ENCODE measurements around the gene LMOD1.
A peak's percentile ranks its signal among the peaks of the same experiment; 100 is the strongest.
"Not testable (repeated sequence)": the region's sequence is repeated elsewhere in the genome, so short reads cannot be mapped to it uniquely, and the experiment has no call there.

Gene LMOD1

GRCh38 chr1:201946224-201946908 is at the start of gene LMOD1:
TSS of gene LMOD1 (minus strand) at chr1:201946548. CDS start at chr1:201946340, 208 bp downstream.
- DNase-seq = peak; percentile 84

- no peak for DNase-seq
Observed at GRCh38 chr1:201990427-201990826, 44.1 kb upstream of the LMOD1 start.

- no peak for DNase-seq
Observed at GRCh38 chr1:201989354-201990128, 43.2 kb upstream of the LMOD1 start.

DNA sequence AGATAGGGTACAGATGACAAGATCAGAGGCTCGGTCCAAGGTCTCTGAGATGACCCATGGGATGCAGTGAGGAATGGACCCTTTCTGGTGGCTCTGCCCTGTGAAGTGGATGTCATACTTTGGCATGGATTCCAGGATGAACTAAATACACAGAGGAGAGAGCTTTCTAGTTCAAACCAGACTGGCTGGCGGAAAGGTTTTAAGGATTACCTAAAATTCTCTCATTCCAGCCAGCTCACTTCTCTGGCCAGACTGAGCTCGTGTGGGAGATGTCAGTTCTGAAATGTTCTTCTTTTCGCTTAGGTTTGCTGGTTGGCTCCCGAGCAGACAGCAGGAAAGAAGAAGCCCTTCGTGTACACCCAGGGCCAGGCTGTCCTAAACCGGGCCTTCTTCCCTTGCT is 42.3 kb upstream of the LMOD1 start:
- no peak for DNase-seq

DNA sequence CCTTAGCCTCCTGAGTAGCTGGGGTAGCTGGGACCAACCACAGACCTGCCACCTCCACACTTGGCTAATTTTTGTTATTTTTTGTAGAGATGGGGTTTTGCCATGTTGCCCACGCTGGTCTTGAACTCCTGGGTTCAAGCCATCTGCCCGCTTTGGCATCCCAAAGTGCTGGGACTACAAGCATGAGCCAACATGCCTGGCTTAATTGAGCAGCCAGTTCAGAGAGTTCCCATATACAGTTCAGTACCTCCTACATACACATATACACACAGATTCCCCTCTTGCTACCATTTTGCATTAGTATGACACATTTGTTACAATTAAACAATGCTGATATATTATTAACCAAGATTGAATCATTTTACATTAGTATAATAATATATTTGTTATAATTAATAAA is 39.0 kb upstream of the LMOD1 start:
- no peak for DNase-seq

DNA sequence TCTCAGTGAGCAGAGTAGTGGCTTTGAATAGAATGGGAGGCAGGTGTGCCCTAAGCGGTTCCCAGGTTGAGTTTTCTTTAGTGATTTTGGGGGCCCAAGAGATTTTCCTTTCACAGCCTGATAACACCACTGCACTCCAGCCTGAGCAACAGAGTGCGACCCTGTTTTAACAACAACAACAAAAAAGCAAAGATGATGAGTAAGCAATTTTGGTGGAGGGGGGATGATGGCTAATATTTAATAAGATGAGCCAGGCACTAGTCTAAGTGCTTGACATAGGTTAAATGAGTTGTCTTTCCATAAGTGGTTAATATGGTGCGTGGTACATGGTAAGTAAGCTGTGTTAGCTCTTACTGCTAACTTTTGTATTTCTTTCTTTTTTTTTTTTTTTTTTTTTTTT is 38.1 kb upstream of the LMOD1 start:
- DNase-seq = no peak

DNA sequence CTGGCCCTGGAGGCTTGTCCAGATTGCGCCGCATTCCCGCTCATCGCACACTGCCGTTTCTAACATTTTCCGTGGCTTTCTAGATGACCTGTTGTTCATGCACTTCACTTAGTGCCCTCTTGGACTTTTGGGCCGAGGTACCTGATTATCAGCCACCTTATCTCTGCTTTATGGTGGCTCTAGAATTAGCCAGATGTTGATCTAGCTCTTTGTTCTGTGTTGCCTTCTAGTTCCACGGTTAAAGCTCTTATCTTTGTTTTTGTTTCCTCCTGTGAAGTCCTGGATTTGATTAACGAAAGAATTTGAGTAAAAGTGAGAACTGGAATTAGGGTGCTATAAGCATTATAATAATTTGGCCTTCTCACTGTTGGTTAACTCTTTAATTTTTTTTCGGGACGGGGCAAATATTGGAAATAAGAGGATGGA is 37.0 kb upstream of the LMOD1 start:
- no peak for DNase-seq

DNA sequence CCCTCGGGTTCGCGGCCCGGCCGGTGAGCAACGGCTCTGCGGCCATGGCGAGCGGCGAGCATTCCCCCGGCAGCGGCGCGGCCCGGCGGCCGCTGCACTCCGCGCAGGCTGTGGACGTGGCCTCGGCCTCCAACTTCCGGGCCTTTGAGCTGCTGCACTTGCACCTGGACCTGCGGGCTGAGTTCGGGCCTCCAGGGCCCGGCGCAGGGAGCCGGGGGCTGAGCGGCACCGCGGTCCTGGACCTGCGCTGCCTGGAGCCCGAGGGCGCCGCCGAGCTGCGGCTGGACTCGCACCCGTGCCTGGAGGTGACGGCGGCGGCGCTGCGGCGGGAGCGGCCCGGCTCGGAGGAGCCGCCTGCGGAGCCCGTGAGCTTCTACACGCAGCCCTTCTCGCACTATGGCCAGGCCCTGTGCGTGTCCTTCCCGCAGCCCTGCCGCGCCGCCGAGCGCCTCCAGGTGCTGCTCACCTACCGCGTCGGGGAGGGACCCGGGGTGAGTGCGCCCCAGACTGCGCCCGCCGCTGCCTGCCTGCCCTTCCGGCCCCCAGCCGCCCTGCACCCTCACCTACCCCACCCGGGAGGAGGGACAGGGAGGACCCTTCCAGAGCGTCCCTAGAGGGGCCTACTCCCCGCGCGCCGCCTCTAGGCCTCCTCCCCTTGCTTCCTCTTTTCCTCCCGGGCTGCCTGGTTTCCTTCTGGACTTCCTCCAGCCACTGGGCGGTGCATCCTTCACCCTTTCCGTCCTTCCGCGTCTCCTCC is 36.5 kb upstream of the LMOD1 start, which contains the start of gene RNPEP:
Gene RNPEP (plus strand): TSS at position 26 of the 757 bp plus-strand sequence. CDS start 19 bp downstream, at position 45.
- peak; percentile 91 for DNase-seq

DNA sequence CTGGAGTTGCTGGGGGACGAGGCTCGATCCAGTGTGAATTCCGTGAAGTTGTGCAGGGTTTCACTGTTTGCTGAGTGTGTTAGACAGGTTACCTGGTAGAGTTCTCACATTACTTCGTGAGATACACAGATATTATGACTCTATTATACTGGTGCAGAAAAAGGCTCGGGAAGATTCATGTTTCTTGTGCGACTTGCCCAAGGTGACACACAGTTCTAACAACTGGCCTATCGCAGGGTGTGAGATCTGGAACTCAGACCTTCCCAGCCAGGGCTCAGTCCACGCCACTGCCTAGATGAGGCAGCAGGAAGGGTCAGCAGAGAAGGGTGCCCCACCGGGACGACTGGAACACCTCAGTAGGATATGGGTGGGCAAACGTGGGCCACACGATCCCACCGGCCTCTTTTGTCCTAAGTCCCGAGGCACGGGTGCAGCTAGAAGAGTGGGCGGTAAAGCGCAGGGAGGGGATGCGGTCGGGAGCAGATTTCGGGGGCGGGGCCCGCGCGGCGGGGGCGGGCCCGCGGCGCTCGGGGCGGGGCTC is 35.8 kb upstream of the LMOD1 start:
- no peak for DNase-seq

GRCh38 chr1:201970334-201971159 is 24.2 kb upstream of the LMOD1 start:
- DNase-seq = no peak

GRCh38 chr1:201968202-201968925 is 22.0 kb upstream of the LMOD1 start:
- no peak for DNase-seq

- no peak for DNase-seq
Observed at GRCh38 chr1:201966171-201966570, 19.8 kb upstream of the LMOD1 start.

GRCh38 chr1:201964261-201964660 is 17.9 kb upstream of the LMOD1 start:
- DNase-seq = no peak

GRCh38 chr1:201962382-201962781 is 16.0 kb upstream of the LMOD1 start:
- DNase-seq = not testable (repeated sequence)

DNA sequence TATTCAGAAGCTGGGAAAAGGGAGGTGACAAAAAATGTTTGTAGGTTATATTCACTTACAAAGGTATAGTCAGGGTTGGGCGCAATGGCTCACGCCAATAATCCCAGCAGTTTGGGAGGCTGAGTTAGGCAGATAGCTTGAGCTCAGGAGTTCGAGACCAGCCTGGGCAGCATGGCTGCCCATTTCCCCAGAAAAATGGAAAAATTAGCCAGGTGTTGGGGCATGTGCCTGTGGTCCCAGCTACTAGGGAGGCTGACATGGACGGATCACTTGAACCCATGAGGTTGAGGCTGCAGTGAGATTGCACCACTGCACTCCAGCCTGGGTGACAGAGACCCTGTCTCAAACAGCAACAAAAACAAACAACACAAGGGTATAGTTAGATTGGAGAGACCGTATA is 12.0 kb upstream of the LMOD1 start:
- DNase-seq = no peak

- no peak for DNase-seq
Observed at GRCh38 chr1:201955729-201956143, 9.4 kb upstream of the LMOD1 start.

- peak; percentile 100 for DNase-seq
Observed at GRCh38 chr1:201955009-201955728, 8.8 kb upstream of the LMOD1 start, which contains the start of gene TIMM17A. TSS of gene TIMM17A (plus strand) at chr1:201955503. CDS start at chr1:201955527, 24 bp downstream.

DNA sequence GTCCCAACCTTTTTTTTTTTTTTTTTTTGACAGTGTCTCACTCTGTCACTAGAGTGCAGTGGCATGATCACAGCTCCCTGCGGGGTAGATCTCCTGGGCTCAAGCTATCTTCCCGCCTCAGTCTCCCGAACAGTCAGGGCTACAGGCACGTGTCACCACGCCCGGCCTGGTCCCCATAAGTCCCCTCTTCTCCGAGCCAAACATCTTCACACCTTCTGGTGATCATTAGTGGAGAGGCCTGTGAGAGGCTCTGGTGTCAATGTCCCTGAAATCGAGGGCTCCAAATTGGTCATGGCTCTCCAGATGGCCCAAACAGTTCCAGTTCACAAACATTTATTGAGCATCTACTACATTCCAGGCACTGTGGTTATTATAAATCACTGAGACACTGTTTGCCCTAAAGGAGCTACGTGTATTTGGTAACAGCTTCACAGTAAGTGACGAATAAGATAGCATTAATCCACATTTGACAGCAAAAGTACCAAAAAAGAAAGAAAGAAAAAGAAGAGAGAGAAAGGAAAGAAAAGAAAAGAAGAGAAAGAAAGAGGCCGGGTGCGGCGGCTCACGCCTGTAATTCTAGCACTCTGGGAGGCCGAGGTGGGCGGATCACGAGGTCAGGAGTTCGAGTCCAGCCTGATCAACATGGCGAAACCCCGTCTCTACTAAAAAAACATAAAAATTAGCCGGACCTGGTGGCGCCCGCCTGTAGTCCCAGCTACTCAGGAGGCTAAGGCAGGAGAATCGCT is 8.1 kb upstream of the LMOD1 start:
- DNase-seq = peak; percentile 51

DNA sequence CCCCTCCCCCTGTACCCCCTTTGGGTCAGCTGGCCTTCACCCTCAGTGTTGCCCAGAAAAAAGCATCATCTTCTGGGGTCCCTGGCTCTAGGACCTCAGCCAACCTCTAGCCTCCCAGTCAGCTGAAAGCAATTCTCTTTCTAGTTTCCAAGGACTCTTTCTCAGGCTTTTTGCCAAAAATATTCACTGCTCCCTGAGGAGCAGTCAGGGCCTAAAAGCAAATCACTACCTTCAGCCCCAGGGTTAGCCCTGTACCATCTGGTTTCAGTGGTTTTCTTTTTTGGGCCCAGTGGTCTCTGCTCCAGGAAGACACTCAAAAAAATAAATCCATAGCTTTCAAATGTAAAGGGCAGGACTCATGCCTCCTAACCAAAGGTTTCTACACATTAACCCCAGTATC is 3.1 kb upstream of the LMOD1 start:
- DNase-seq = no peak

- DNase-seq = no peak
Observed at GRCh38 chr1:201947697-201948008, 1.3 kb upstream of the LMOD1 start.

Measured in DMS53 (cell line).